GM23338 (cell line): ENCODE data around the gene GNAT1.

Source experiments
- CREB1 ChIP-seq: fragments of 250-450 bp; sonication (Bioruptor Pico); IDR thresholded peaks from 2 replicates; pipeline ENCODE4 v1.5.0; 2020; ENCODE audit warnings: low read depth, mild to moderate bottlenecking, moderate library complexity
- CTCF ChIP-seq, 2 experiments: fragments of 200-600 bp in 1 of 2; sonication (generic) in 1 of 2; conservative IDR thresholded peaks; 2 replicates each; pipeline versions ENCODE4 v1.5.1 to v1.6.1; 2016 to 2017; ENCODE audit warnings: antibody characterized with exemption in 2 of 2, low read depth in 2 of 2, mild to moderate bottlenecking in 2 of 2, moderate library complexity in 1 of 2
- EZH2 ChIP-seq: fragments of 200-600 bp; sonication (generic); IDR thresholded peaks from one replicate; pipeline ENCODE4 v1.8.0; 2017; ENCODE audit warnings: antibody characterized with exemption, mild to moderate bottlenecking, low read depth; ENCODE audit not compliant: unreplicated experiment
- EZH2phosphoT487 ChIP-seq: fragments of 200-600 bp; sonication (generic); IDR thresholded peaks from one replicate; pipeline ENCODE4 v1.8.1; 2018; ENCODE audit warnings: antibody characterized with exemption; ENCODE audit not compliant: unreplicated experiment
- JUNB ChIP-seq: IDR thresholded peaks from one replicate; pipeline ENCODE4 v1.6.1; 2016; ENCODE audit warnings: antibody characterized with exemption; ENCODE audit not compliant: unreplicated experiment
- NANOG ChIP-seq: IDR thresholded peaks from 2 replicates; pipeline ENCODE4 v1.6.1; 2016; ENCODE audit warnings: antibody characterized with exemption, borderline replicate concordance
- POLR2AphosphoS5 ChIP-seq: IDR thresholded peaks from 2 replicates; pipeline ENCODE4 v1.6.1; 2016; ENCODE audit warnings: antibody characterized with exemption, low read depth
- REST ChIP-seq: IDR thresholded peaks from one replicate; pipeline ENCODE4 v1.6.1; 2018; ENCODE audit warnings: antibody characterized with exemption; ENCODE audit not compliant: unreplicated experiment
- ZNF331 ChIP-seq: fragments of 250-450 bp; sonication (Bioruptor Pico); IDR thresholded peaks from 2 replicates; pipeline ENCODE4 v1.5.0; 2020; ENCODE audit warnings: low read depth, mild to moderate bottlenecking, moderate library complexity
- TF ChIP-seq, protein P1 (sequence below): IDR thresholded peaks from 2 replicates; pipeline ENCODE4 v1.6.1; 2016; ENCODE audit warnings: antibody characterized with exemption

GRCh38 chr3:50164984-50165909, 26.2 kb upstream of the GNAT1 start:
- TF ChIP-seq CTCF (conservative IDR thresholded peaks at IDR 0.05; ENCODE audit: low read depth in 2 of 2) (no peak), JUNB (no peak), POLR2AphosphoS5 (no peak), CREB1 (no peak), EZH2 (no peak), EZH2phosphoT487 (no peak), REST (no peak), NANOG (no peak), ZNF331 (CRISPR knock-in tag) (no peak)
- TF ChIP-seq, protein P1, sequence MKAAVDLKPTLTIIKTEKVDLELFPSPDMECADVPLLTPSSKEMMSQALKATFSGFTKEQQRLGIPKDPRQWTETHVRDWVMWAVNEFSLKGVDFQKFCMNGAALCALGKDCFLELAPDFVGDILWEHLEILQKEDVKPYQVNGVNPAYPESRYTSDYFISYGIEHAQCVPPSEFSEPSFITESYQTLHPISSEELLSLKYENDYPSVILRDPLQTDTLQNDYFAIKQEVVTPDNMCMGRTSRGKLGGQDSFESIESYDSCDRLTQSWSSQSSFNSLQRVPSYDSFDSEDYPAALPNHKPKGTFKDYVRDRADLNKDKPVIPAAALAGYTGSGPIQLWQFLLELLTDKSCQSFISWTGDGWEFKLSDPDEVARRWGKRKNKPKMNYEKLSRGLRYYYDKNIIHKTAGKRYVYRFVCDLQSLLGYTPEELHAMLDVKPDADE: no peak
